CD14-positive monocyte (primary cell): ENCODE measurements around the gene PABPC4L. TPM values are rescaled to one million over a fixed set of nuclear protein-coding genes. Genes with fewer than 3 reads are reported as not detected.

Experiments
- DNase-seq, 3 donors: peaks; one replicate each; pipeline ENCODE4 v3.0.0-alpha.2; 2011 to 2022
- H2AFZ ChIP-seq: 2 replicates; pipeline ENCODE4 v1.6.0; 2012; ENCODE audit warnings: mild to moderate bottlenecking, low read depth, low read length, inconsistent platforms; ENCODE audit not compliant: insufficient read depth, poor library complexity, severe bottlenecking
- H3K27ac ChIP-seq, 2 donors: 1 replicate in 1 of 2; 2 replicates in 1 of 2; pipeline ENCODE4 v1.5.1; 2012 to 2013; ENCODE audit warnings: low read length in 2 of 2, control low read depth in 1 of 2, inconsistent platforms in 1 of 2, low read depth in 1 of 2, mild to moderate bottlenecking in 1 of 2
- H3K27me3 ChIP-seq, 2 donors: one replicate each; pipeline versions ENCODE4 v1.6.0 to v1.6.1; 2011 to 2013; ENCODE audit warnings: low read length in 2 of 2; ENCODE audit not compliant: control insufficient read depth in 2 of 2, insufficient read depth in 2 of 2
- H3K36me3 ChIP-seq, 2 donors: replicated peaks in 1 of 2; 1 replicate in 1 of 2; 2 replicates in 1 of 2; pipeline versions ENCODE4 v1.5.1 to v1.6.1; 2012 to 2013; ENCODE audit warnings: low read length in 2 of 2, control low read depth in 1 of 2, inconsistent platforms in 1 of 2, mild to moderate bottlenecking in 1 of 2; ENCODE audit not compliant: insufficient read depth in 2 of 2, control insufficient read depth in 1 of 2
- H3K4me1 ChIP-seq, 2 donors: 1 replicate in 1 of 2; 2 replicates in 1 of 2; pipeline versions ENCODE4 v1.5.1 to v1.6.1; 2012 to 2013; ENCODE audit warnings: low read length in 2 of 2, control low read depth in 1 of 2, inconsistent platforms in 1 of 2, mild to moderate bottlenecking in 1 of 2, moderate library complexity in 1 of 2; ENCODE audit not compliant: insufficient read depth in 2 of 2, control insufficient read depth in 1 of 2
- H3K4me2 ChIP-seq: replicated peaks from 2 replicates; pipeline ENCODE3; 2012; ENCODE audit warnings: low read length, moderate library complexity, mild to moderate bottlenecking; ENCODE audit not compliant: poor library complexity, severe bottlenecking; ENCODE audit errors: extremely low read depth
- H3K4me3 ChIP-seq, 3 experiments: fragments of 200-600 bp in 1 of 3; sonication (generic) in 1 of 3; replicated peaks in 1 of 3; 1 replicate in 2 of 3; 2 replicates in 1 of 3; pipeline ENCODE4 v1.5.1; 2011 to 2013; ENCODE audit warnings: low read length in 3 of 3, mild to moderate bottlenecking in 3 of 3, control low read depth in 2 of 3, low read depth in 2 of 3, inconsistent platforms in 1 of 3, moderate library complexity in 1 of 3
- H3K79me2 ChIP-seq: 2 replicates; pipeline ENCODE4 v1.6.0; 2012; ENCODE audit warnings: mild to moderate bottlenecking, control low read depth, inconsistent platforms, low read length, moderate library complexity; ENCODE audit not compliant: insufficient read depth
- H3K9ac ChIP-seq: 2 replicates; pipeline ENCODE4 v1.6.0; 2017; ENCODE audit warnings: low read length, mild to moderate bottlenecking; ENCODE audit not compliant: insufficient read depth, poor library complexity, severe bottlenecking
- H3K9me3 ChIP-seq, 2 donors: replicated peaks in 1 of 2; 1 replicate in 1 of 2; 2 replicates in 1 of 2; pipeline versions ENCODE4 v1.5.1 to v1.6.1; 2012 to 2013; ENCODE audit warnings: low read length in 2 of 2, control low read depth in 1 of 2; ENCODE audit not compliant: control insufficient read depth in 1 of 2, insufficient read depth in 1 of 2
- H4K20me1 ChIP-seq: 2 replicates; pipeline ENCODE4 v1.6.0; 2012; ENCODE audit warnings: mild to moderate bottlenecking, low read length, control low read depth, moderate library complexity; ENCODE audit not compliant: insufficient read depth
- H3K27ac Mint-ChIP-seq, 7 donors: one replicate each; pipeline ENCODE4 v1.8.0; 2020; ENCODE audit warnings: mild to moderate bottlenecking in 7 of 7, mixed read lengths in 7 of 7, moderate library complexity in 6 of 7, inconsistent platforms in 2 of 7
- H3K27me3 Mint-ChIP-seq, 3 donors: one replicate each; pipeline ENCODE4 v1.8.0; 2021 to 2022; ENCODE audit warnings: low read depth in 3 of 3, mild to moderate bottlenecking in 3 of 3, mixed read lengths in 3 of 3, moderate library complexity in 3 of 3, inconsistent platforms in 1 of 3
- H3K36me3 Mint-ChIP-seq, 2 donors: one replicate each; pipeline ENCODE4 v1.8.0; 2020; ENCODE audit warnings: mixed read lengths in 2 of 2, inconsistent platforms in 1 of 2, mild to moderate bottlenecking in 1 of 2
- H3K4me1 Mint-ChIP-seq: one replicate; pipeline ENCODE4 v1.8.0; 2020; ENCODE audit warnings: mild to moderate bottlenecking, mixed read lengths
- H3K4me3 Mint-ChIP-seq, 2 donors: one replicate each; pipeline ENCODE4 v1.8.0; 2020; ENCODE audit warnings: mild to moderate bottlenecking in 2 of 2, mixed read lengths in 2 of 2, moderate library complexity in 1 of 2
- H3K9me3 Mint-ChIP-seq, 7 donors: one replicate each; pipeline ENCODE4 v1.8.0; 2020 to 2022; ENCODE audit warnings: mixed read lengths in 7 of 7, mild to moderate bottlenecking in 6 of 7, moderate library complexity in 6 of 7, inconsistent platforms in 2 of 7
- WGBS: methylation state at CpG from one replicate; pipeline ENCODE4 v1.1.5; 2013; ENCODE audit warnings: missing lambda C conversion rate; ENCODE audit not compliant: insufficient coverage; 5-methylcytosine and 5-hydroxymethylcytosine counted together
- intact Hi-C, 2 donors: fragments of 100-400 bp; cut with micrococcal nuclease; formaldehyde crosslinking; loops; one replicate each; pipeline versions ENCODE4 v1.15.0 to v1.15.1; 2023
- polyA plus RNA-seq, 3 donors: library from polyadenylated mRNA; depleted of rRNA in 1 of 3; unstranded in 2 of 3; stranded (reverse) in 1 of 3; fragments of 300-500 nt in 2 of 3; fragments of >200 nt in 1 of 3; fragmentation: Illumina TruSeq in 2 of 3; gene quantifications; 1 replicate in 2 of 3; 2 replicates in 1 of 3; pipeline ENCODE4 v1.2.3, GENCODE V29; 2012 to 2021
- TF ChIP-seq, protein P1 (sequence below): fragments of 200-600 bp; IDR thresholded peaks from one replicate; pipeline ENCODE4 v1.8.0; 2022; ENCODE audit warnings: antibody characterized with exemption, mild to moderate bottlenecking

PABPC4L gene
- polyA plus RNA-seq, 3 donors, result not detected

DNA sequence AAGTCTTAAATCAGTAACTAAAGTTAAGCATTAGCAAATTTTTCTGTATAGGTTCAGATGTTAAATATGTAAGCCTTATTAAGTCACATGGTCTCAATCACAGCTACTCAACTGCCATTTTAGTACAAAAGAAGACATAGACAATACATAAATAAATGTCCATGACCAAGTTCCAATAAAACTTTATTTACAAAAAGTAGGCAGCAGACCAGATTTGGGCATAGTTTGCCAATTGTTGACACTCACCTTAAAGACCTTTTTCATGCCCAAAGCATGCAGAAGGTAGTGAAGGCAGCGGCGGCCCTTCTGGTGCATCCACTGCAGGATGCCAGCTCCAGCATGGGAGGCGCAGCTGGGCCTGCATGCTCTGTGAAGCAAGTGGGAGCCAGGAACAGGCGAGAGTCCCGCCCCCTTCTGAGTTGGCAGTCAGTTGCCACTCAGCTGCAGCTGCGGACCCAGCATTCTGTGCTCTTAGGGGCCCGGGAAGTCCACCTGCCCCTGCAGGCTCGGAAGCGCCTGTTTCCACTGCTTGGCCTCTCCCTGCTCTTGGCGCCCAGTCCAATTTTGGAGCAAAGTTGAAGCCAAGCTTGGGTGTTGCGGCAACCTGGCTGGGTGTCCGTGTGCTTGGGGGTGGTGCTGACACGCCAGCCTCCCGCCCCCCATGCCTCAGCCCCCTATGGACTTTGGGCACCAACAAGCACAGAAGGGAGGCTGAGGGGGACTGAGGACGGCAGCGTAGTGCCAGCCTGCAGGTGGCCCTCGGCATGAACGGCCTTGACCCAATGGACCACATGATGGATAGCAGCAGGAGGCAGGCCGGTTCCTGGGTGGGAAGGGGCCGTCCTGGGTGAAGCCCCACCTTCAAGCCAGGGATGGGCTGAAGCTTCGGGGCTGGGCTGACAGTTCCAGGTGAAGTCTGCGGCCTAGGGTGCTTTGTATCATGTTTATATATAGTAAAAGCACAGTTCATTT, 42.4 kb upstream of the PABPC4L start:
- Histone ChIP-seq H3K9ac (no peak overlapping the region), H3K27me3 (no peaks in the 10 kb centered on the region), H3K27ac (no peak overlapping the region), H3K79me2 (no peaks in the 10 kb centered on the region), H3K4me1 (no peaks in the 10 kb centered on the region), H3K36me3 (no peaks in the 10 kb centered on the region), H3K4me3 (no peak overlapping the region), H3K4me2 (no peak overlapping the region), H2AFZ (no peak overlapping the region), H4K20me1 (no peaks in the 10 kb centered on the region), H3K9me3 (peaks cover 0 to 6% of the 10 kb centered on the region in 2 donors)
- no peak overlapping the region for H3K27ac Mint-ChIP-seq
- intact Hi-C loops, result no loop called here
- H3K36me3 Mint-ChIP-seq, result no peaks in the 10 kb centered on the region
- H3K27me3 Mint-ChIP-seq, result no peaks in the 10 kb centered on the region
- TF ChIP-seq, protein P1, sequence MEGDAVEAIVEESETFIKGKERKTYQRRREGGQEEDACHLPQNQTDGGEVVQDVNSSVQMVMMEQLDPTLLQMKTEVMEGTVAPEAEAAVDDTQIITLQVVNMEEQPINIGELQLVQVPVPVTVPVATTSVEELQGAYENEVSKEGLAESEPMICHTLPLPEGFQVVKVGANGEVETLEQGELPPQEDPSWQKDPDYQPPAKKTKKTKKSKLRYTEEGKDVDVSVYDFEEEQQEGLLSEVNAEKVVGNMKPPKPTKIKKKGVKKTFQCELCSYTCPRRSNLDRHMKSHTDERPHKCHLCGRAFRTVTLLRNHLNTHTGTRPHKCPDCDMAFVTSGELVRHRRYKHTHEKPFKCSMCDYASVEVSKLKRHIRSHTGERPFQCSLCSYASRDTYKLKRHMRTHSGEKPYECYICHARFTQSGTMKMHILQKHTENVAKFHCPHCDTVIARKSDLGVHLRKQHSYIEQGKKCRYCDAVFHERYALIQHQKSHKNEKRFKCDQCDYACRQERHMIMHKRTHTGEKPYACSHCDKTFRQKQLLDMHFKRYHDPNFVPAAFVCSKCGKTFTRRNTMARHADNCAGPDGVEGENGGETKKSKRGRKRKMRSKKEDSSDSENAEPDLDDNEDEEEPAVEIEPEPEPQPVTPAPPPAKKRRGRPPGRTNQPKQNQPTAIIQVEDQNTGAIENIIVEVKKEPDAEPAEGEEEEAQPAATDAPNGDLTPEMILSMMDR, result no peak
- WGBS, result 94% methylated on average over 19 of the region's 22 CpGs
- H3K9me3 Mint-ChIP-seq, result peaks cover 0 to 3% (median 0%) of the 10 kb centered on the region in 7 donors
- no peak overlapping the region for H3K4me3 Mint-ChIP-seq
- H3K4me1 Mint-ChIP-seq, result no peaks in the 10 kb centered on the region
- no peak for DNase-seq

- Mint-ChIP-seq H3K27ac (no peak overlapping the region), H3K27me3 (no peaks in the 10 kb centered on the region), H3K36me3 (no peaks in the 10 kb centered on the region), H3K9me3 (no peaks in the 10 kb centered on the region), H3K4me1 (no peaks in the 10 kb centered on the region), H3K4me3 (no peak overlapping the region)
- Histone ChIP-seq H4K20me1 (no peaks in the 10 kb centered on the region), H3K4me2 (no peak overlapping the region), H3K4me1 (no peaks in the 10 kb centered on the region), H3K9ac (no peak overlapping the region), H3K27ac (no peak overlapping the region), H3K79me2 (no peaks in the 10 kb centered on the region), H3K9me3 (no peaks in the 10 kb centered on the region), H2AFZ (no peak overlapping the region), H3K36me3 (no peaks in the 10 kb centered on the region), H3K27me3 (no peaks in the 10 kb centered on the region), H3K4me3 (no peak overlapping the region)
- TF ChIP-seq, protein P1, result no peak
- intact Hi-C loops, result no loop called here
- DNase-seq, result no peak
- no CpG with 5 or more reads among the region's 3 CpGs for WGBS
These were observed 17.5 kb upstream of the PABPC4L start for GRCh38 chr4:134219043-134219442.
